Activated T-cell treated with anti-CD3 and anti-CD28 coated beads, Interleukin-2, amount 50 U/mL, for 1 hour (primary cell): ENCODE results near the gene ADGRA1.
"Not testable (repeated sequence)": the region's sequence is repeated elsewhere in the genome, so short reads cannot be mapped to it uniquely, and the experiment has no call there.

Experiments
- DNase-seq: peaks from one replicate; pipeline ENCODE4 v3.0.0-alpha.2; 2020

The ADGRA1 gene

GRCh38 chr10:133087679-133088178 is at the start of gene ADGRA1:
Gene ADGRA1, plus strand, starts transcription at chr10:133087924. Its CDS starts 986 bp downstream, at chr10:133088910.
- DNase-seq, result no peak

GRCh38 chr10:133038036-133038823 is 49.5 kb upstream of the ADGRA1 start:
- DNase-seq, result no peak

- DNase-seq, result no peak
These were observed 48.5 kb upstream of the ADGRA1 start for GRCh38 chr10:133039107-133039802.

GRCh38 chr10:133039803-133040165 is 47.9 kb upstream of the ADGRA1 start:
- DNase-seq, result no peak

GRCh38 chr10:133040198-133040597 is 47.5 kb upstream of the ADGRA1 start:
- DNase-seq, result no peak

- DNase-seq, result no peak
These were observed 46.6 kb upstream of the ADGRA1 start for GRCh38 chr10:133041101-133041500.

GRCh38 chr10:133042061-133042460 is 45.7 kb upstream of the ADGRA1 start:
- no peak for DNase-seq

- DNase-seq, result no peak
These were observed 44.9 kb upstream of the ADGRA1 start for GRCh38 chr10:133042816-133043215.

GRCh38 chr10:133043541-133044225 is 44.0 kb upstream of the ADGRA1 start:
- no peak for DNase-seq

GRCh38 chr10:133044401-133044811 is 43.3 kb upstream of the ADGRA1 start:
- DNase-seq, result no peak

- no peak for DNase-seq
These were observed 42.0 kb upstream of the ADGRA1 start for GRCh38 chr10:133045556-133046389.

- DNase-seq, result no peak
These were observed 41.3 kb upstream of the ADGRA1 start for GRCh38 chr10:133046390-133046765.

- DNase-seq, result no peak
These were observed 40.1 kb upstream of the ADGRA1 start for GRCh38 chr10:133047526-133048123.

GRCh38 chr10:133048266-133048665 is 39.5 kb upstream of the ADGRA1 start:
- DNase-seq, result no peak

GRCh38 chr10:133048926-133049325 is 38.8 kb upstream of the ADGRA1 start:
- DNase-seq, result no peak

- DNase-seq, result no peak
These were observed 38.1 kb upstream of the ADGRA1 start for GRCh38 chr10:133049639-133050038.

- no peak for DNase-seq
These were observed 37.4 kb upstream of the ADGRA1 start for GRCh38 chr10:133050371-133050770.

GRCh38 chr10:133052076-133052475 is 35.6 kb upstream of the ADGRA1 start:
- no peak for DNase-seq

- not testable (repeated sequence) for DNase-seq
These were observed 34.1 kb upstream of the ADGRA1 start for GRCh38 chr10:133053527-133054133.

- DNase-seq, result no peak
These were observed 32.3 kb upstream of the ADGRA1 start for GRCh38 chr10:133055470-133055869.

- no peak for DNase-seq
These were observed 31.7 kb upstream of the ADGRA1 start for GRCh38 chr10:133056001-133056400.

- no peak for DNase-seq
These were observed 31.0 kb upstream of the ADGRA1 start for GRCh38 chr10:133056651-133057178.
